ENCODE results near the gene FOXP3. TPM values are rescaled to one million over a fixed set of nuclear protein-coding genes. Genes with fewer than 3 reads are reported as not detected.

Gene FOXP3
- total RNA-seq, 1 donor from 2014 or later, result not detected

DNA sequence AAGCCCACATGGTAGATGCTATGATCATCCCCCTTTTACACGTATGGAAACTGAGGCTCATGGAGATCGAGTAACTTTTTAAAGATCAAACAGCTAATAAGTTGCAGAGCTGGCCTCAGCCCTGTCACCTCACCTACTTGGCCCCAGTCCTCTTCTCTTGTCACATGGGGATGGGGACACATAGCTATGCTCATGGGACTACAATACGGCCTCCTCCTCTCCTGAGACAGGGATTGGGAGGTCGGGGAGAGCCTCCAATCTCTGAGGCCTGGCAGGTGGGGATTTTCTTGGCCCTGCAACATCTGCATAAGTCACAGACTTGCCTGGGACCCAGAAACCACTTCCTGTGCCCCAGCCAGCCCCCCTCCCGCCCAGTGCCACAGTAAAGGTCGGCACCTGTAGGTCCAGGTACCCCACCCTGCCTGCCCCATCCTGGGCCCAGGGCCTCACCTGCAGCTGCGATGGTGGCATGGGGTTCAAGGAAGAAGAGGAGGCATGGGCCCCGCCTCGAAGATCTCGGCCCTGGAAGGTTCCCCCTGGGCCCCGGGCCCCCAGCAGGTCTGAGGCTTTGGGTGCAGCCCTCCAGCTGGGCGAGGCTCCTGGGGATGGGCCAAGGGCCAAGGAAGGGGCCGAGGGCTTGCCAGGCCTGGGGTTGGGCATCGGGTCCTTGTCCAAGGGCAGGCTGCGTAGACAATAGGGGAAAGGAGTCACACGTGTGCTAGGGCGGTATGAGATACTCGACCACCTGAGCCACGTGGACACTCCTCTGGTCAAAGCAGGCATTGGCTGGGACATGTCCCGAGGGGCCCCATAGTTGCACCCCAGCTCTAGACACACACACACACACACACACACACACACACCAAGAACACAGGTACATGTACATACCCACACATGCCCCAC lies 6.4 kb downstream of the FOXP3 start:
- TF ChIP-seq, protein P1, sequence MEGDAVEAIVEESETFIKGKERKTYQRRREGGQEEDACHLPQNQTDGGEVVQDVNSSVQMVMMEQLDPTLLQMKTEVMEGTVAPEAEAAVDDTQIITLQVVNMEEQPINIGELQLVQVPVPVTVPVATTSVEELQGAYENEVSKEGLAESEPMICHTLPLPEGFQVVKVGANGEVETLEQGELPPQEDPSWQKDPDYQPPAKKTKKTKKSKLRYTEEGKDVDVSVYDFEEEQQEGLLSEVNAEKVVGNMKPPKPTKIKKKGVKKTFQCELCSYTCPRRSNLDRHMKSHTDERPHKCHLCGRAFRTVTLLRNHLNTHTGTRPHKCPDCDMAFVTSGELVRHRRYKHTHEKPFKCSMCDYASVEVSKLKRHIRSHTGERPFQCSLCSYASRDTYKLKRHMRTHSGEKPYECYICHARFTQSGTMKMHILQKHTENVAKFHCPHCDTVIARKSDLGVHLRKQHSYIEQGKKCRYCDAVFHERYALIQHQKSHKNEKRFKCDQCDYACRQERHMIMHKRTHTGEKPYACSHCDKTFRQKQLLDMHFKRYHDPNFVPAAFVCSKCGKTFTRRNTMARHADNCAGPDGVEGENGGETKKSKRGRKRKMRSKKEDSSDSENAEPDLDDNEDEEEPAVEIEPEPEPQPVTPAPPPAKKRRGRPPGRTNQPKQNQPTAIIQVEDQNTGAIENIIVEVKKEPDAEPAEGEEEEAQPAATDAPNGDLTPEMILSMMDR (conservative IDR thresholded peaks at IDR 0.05; ENCODE audit: low read depth, low read length), result no peak
- no peak overlapping the region for H3K4me3 ChIP-seq (ENCODE audit: low read depth, low read length)
- DNase-seq (ENCODE audit: low read depth), result no peak

- no peak for DNase-seq (ENCODE audit: low read depth)
- TF ChIP-seq, protein P1 (conservative IDR thresholded peaks at IDR 0.05; ENCODE audit: low read depth, low read length), result no peak
- H3K4me3 ChIP-seq (ENCODE audit: low read depth, low read length), result no peak overlapping the region
Observed at GRCh38 chrX:49257074-49257790, 7.3 kb downstream of the FOXP3 start.

DNA sequence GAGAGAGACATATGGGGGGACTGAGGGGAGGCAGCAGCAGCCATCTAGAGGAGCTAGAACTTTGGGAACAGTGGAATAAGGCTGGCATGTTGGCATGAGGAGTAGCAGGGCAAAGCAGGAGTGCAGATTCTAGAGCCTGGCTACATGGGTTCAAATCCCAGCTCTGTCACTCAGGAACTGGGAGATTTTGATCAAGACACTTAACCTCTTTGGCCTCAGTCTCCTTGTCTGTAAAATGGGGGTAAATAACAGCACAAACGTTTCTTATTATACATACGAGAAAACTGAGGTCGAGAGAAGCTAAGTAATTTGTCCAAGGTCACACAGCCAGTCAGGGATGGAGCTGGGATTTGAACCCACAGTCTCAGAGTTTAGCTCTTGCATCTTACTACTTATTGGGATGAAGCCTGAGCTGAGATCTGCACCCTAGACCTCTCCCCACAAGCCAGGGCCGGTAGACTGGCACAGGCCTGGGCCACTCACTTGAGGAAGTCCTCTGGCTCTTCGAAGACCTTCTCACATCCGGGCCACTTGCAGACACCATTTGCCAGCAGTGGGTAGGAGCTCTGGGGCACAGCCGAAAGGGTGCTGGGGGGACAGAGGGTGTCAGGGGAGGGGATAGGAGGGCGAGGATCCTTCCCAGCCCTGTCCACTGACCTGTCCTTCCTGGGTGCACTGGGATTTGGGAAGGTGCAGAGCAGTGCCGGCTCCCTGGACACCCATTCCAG lies 8.1 kb downstream of the FOXP3 start:
- TF ChIP-seq, protein P1 (conservative IDR thresholded peaks at IDR 0.05; ENCODE audit: low read depth, low read length), result no peak

GRCh38 chrX:49254639-49255038 lies 9.9 kb downstream of the FOXP3 start:
- TF ChIP-seq, protein P1 (conservative IDR thresholded peaks at IDR 0.05; ENCODE audit: low read depth, low read length), result no peak
- DNase-seq (ENCODE audit: low read depth), result no peak
- no peak overlapping the region for H3K4me3 ChIP-seq (ENCODE audit: low read depth, low read length)

More for the DNA sequence above, 8.1 kb downstream of the FOXP3 start:
- DNase-seq (ENCODE audit: low read depth), result no peak
- no peak overlapping the region for H3K4me3 ChIP-seq (ENCODE audit: low read depth, low read length)

- no peak overlapping the region for H3K4me3 ChIP-seq (ENCODE audit: low read depth, low read length)
- TF ChIP-seq, protein P1 (conservative IDR thresholded peaks at IDR 0.05; ENCODE audit: low read depth, low read length), result no peak
- DNase-seq (ENCODE audit: low read depth), result no peak
Observed at GRCh38 chrX:49251325-49251724, 13.2 kb downstream of the FOXP3 start.

DNA sequence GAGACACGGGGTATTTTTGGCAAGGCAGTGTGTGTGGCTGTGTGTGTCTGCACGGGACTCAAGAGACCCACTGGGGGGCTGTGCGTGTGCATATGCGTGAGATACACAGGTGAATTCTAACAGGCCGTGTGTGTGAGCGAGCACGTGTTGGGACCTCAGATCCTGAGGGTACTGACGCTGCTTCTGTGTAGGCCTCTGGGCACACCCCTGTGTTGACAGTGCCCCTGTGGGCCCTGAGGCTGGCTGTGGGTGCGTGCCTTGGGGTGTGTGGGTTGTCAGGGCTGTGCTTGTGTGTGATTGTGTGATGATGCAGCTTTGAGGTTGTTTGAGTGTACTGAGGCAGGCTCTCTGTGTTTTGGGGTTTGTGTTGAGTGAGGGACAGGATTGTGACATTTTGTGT lies 13.9 kb downstream of the FOXP3 start:
- DNase-seq (ENCODE audit: low read depth), result no peak
- H3K4me3 ChIP-seq (ENCODE audit: low read depth, low read length), result no peak overlapping the region
- TF ChIP-seq, protein P1 (conservative IDR thresholded peaks at IDR 0.05; ENCODE audit: low read depth, low read length), result no peak
